ENCODE results near the gene NSUN4.

DNA sequence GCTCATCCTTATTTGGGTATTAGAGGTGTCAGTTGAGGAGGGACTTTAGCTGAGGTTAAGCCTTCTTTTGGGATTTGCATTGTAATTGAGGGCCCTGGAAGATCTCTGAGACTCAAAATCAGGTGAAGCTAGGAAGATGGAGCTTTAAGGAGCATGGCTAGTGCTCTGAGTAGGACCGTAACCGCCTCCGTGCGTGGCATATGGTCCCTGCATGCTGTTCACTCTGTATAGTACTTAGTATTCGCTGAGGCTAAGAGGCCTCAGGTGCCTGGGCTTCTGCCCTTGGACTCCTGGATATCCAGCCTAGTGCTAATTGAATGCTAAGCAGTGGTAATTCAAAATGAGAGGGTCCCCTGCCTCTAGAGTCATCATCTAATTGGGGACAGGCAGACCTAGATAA, 22.5 kb downstream of the NSUN4 start:
- TF ChIP-seq SP1 (IDR thresholded peaks at IDR 0.05; ENCODE audit: low read depth, low read length) (no peak), POLR2A (IDR thresholded peaks at IDR 0.05; ENCODE audit: low read depth, low read length) (no peak), SMC3 (IDR thresholded peaks at IDR 0.05; ENCODE audit: borderline replicate concordance, low read length) (no peak), SUZ12 (IDR thresholded peaks at IDR 0.05; ENCODE audit: unreplicated experiment) (no peak), EZH2 (IDR thresholded peaks at IDR 0.05; ENCODE audit: borderline replicate concordance, control insufficient read depth, low read depth, low read length) (no peak), CBFB (IDR thresholded peaks at IDR 0.05; ENCODE audit: low read depth) (no peak)
- TF ChIP-seq, protein P1, sequence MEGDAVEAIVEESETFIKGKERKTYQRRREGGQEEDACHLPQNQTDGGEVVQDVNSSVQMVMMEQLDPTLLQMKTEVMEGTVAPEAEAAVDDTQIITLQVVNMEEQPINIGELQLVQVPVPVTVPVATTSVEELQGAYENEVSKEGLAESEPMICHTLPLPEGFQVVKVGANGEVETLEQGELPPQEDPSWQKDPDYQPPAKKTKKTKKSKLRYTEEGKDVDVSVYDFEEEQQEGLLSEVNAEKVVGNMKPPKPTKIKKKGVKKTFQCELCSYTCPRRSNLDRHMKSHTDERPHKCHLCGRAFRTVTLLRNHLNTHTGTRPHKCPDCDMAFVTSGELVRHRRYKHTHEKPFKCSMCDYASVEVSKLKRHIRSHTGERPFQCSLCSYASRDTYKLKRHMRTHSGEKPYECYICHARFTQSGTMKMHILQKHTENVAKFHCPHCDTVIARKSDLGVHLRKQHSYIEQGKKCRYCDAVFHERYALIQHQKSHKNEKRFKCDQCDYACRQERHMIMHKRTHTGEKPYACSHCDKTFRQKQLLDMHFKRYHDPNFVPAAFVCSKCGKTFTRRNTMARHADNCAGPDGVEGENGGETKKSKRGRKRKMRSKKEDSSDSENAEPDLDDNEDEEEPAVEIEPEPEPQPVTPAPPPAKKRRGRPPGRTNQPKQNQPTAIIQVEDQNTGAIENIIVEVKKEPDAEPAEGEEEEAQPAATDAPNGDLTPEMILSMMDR (IDR thresholded peaks at IDR 0.05 in 2 of 3, conservative IDR thresholded peaks at IDR 0.05 in 1 of 3; ENCODE audit: control insufficient read depth in 2 of 3, extremely low read depth in 1 of 3, insufficient read depth in 1 of 3, low read depth in 3 of 3, low read length in 3 of 3), result no peak
- TF ChIP-seq, protein P2, sequence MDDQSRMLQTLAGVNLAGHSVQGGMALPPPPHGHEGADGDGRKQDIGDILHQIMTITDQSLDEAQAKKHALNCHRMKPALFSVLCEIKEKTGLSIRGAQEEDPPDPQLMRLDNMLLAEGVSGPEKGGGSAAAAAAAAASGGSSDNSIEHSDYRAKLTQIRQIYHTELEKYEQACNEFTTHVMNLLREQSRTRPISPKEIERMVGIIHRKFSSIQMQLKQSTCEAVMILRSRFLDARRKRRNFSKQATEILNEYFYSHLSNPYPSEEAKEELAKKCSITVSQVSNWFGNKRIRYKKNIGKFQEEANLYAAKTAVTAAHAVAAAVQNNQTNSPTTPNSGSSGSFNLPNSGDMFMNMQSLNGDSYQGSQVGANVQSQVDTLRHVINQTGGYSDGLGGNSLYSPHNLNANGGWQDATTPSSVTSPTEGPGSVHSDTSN (IDR thresholded peaks at IDR 0.05; ENCODE audit: insufficient replicate concordance, low read depth, low read length), result no peak
- TF ChIP-seq, protein P3, sequence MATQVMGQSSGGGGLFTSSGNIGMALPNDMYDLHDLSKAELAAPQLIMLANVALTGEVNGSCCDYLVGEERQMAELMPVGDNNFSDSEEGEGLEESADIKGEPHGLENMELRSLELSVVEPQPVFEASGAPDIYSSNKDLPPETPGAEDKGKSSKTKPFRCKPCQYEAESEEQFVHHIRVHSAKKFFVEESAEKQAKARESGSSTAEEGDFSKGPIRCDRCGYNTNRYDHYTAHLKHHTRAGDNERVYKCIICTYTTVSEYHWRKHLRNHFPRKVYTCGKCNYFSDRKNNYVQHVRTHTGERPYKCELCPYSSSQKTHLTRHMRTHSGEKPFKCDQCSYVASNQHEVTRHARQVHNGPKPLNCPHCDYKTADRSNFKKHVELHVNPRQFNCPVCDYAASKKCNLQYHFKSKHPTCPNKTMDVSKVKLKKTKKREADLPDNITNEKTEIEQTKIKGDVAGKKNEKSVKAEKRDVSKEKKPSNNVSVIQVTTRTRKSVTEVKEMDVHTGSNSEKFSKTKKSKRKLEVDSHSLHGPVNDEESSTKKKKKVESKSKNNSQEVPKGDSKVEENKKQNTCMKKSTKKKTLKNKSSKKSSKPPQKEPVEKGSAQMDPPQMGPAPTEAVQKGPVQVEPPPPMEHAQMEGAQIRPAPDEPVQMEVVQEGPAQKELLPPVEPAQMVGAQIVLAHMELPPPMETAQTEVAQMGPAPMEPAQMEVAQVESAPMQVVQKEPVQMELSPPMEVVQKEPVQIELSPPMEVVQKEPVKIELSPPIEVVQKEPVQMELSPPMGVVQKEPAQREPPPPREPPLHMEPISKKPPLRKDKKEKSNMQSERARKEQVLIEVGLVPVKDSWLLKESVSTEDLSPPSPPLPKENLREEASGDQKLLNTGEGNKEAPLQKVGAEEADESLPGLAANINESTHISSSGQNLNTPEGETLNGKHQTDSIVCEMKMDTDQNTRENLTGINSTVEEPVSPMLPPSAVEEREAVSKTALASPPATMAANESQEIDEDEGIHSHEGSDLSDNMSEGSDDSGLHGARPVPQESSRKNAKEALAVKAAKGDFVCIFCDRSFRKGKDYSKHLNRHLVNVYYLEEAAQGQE (IDR thresholded peaks at IDR 0.05; ENCODE audit: low read depth, low read length), result no peak
- TF ChIP-seq, protein P4, sequence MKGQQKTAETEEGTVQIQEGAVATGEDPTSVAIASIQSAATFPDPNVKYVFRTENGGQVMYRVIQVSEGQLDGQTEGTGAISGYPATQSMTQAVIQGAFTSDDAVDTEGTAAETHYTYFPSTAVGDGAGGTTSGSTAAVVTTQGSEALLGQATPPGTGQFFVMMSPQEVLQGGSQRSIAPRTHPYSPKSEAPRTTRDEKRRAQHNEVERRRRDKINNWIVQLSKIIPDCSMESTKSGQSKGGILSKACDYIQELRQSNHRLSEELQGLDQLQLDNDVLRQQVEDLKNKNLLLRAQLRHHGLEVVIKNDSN (IDR thresholded peaks at IDR 0.05; ENCODE audit: borderline replicate concordance, extremely low read length, insufficient read depth, low read depth, low read length), result no peak
- TF ChIP-seq, protein P5, sequence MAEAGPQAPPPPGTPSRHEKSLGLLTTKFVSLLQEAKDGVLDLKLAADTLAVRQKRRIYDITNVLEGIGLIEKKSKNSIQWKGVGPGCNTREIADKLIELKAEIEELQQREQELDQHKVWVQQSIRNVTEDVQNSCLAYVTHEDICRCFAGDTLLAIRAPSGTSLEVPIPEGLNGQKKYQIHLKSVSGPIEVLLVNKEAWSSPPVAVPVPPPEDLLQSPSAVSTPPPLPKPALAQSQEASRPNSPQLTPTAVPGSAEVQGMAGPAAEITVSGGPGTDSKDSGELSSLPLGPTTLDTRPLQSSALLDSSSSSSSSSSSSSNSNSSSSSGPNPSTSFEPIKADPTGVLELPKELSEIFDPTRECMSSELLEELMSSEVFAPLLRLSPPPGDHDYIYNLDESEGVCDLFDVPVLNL (IDR thresholded peaks at IDR 0.05; ENCODE audit: low read depth, low read length), result no peak

Measured in GM12878 (cell line).